GM21390 (cell line): ENCODE data around the gene CFAP299.
"Not testable (repeated sequence)": the region's sequence is repeated elsewhere in the genome, so short reads cannot be mapped to it uniquely, and the experiment has no call there.

Source experiments
- ATAC-seq: cut with Tn5 transposase; IDR thresholded peaks from one replicate; pipeline ENCODE4 v1.9.1; 2021; ENCODE audit not compliant: unreplicated experiment

The CFAP299 gene

GRCh38 chr4:80335554-80336358 lies at the start of gene CFAP299:
Gene CFAP299, plus strand, starts transcription at chr4:80335730.
- peak; percentile 99 for ATAC-seq

GRCh38 chr4:80286451-80286850 lies 49.1 kb upstream of the CFAP299 start:
- ATAC-seq, result no peak

- ATAC-seq, result not testable (repeated sequence)
These were observed 44.9 kb upstream of the CFAP299 start for GRCh38 chr4:80290665-80291064.

GRCh38 chr4:80294206-80294605 lies 41.3 kb upstream of the CFAP299 start:
- ATAC-seq, result no peak

DNA sequence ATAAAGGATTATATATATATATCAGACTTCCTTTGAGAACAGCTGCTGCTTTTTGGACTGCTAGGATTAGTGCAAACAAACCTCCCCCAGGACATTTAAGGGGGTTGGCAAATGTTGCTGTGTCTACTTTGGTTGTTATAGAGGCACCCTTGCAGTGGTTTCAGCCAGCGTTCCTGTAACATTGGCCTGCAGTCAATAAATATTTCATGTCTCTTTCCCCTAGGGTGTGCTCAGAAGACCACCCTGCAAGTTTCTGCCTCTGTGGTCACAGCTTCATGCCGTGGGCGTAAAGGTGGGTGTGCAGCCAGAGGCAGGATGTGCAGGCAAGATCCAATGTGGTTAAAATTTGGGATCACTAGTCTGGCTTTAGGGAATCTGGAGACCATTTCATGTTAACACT lies 40.2 kb upstream of the CFAP299 start:
- no peak for ATAC-seq

GRCh38 chr4:80295826-80296225 lies 39.7 kb upstream of the CFAP299 start:
- ATAC-seq, result no peak

GRCh38 chr4:80301884-80302283 lies 33.6 kb upstream of the CFAP299 start:
- ATAC-seq, result no peak

DNA sequence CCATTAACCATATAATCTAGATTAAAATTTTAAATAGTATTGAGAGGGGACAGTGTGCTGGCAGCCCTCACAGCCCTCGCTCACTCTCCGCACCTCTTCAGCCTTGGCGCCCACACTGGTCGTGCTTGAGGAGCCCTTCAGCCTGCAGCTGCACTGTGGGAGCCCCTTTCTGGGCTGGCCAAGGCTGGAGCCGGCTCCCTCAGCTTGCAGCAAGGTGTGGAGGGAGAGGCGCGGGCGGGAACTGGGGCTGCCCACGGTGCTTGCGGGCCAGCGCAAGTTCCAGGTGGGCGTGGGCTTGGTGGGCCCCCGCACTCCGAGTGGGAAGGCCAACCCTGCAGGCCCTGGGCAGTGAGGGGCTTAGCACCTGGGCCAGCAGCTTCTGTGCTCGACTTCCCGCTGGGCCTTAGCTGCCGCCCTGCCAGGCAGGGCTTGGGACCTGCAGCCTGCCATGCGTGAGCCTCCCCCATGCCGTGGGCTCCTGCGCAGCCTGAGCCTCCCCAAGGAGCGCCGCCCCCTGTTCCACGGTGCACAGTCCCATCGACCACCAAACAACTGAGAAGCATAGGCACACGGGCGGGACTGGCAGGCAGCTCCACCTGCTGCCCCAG lies 32.8 kb upstream of the CFAP299 start:
- ATAC-seq, result no peak

- ATAC-seq, result no peak
These were observed 30.1 kb upstream of the CFAP299 start for GRCh38 chr4:80305466-80305865.

DNA sequence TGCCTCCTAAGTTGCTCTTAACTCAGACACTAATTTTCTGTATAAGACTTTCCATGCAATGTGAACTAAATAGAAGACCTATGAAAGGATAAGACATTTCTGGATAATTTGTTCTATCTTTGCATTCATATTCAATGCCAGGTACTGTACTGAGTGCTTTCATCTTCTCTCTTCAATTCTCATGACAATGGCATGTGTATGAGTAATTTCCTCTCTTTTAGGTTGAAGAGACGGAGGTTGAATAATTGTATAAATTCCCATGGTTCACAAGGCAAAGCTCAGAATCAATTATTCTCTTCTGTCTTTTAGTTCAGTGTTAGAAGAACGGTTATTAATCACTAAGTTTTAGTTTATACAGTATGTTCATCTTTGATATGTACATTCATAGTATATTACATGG lies 29.3 kb upstream of the CFAP299 start:
- ATAC-seq, result no peak

DNA sequence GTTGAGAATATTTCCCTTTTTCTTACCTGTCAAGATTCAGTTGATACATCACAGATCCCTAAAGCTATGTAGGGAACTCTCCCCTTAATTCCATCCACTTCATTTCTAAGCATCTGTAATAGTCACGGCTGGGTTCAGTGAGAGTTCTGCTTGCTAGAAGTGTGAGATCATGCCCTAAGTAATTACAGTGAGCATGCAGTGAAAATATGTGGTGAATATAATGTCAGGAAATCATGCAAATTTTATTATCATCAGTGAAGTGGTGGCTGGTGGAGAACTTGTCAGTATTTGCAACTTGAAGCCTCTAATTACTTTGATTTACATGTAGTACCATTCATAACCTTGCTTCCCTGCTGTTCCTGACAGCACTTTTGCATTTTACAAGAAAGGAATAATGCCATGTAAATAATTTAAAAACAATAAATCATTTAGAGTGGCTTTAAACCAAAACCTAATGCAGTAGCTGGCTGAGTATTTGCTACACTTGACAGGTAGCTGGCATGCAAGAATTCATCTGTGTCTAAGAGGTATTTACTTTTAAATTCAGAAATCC lies 28.3 kb upstream of the CFAP299 start:
- ATAC-seq, result no peak

DNA sequence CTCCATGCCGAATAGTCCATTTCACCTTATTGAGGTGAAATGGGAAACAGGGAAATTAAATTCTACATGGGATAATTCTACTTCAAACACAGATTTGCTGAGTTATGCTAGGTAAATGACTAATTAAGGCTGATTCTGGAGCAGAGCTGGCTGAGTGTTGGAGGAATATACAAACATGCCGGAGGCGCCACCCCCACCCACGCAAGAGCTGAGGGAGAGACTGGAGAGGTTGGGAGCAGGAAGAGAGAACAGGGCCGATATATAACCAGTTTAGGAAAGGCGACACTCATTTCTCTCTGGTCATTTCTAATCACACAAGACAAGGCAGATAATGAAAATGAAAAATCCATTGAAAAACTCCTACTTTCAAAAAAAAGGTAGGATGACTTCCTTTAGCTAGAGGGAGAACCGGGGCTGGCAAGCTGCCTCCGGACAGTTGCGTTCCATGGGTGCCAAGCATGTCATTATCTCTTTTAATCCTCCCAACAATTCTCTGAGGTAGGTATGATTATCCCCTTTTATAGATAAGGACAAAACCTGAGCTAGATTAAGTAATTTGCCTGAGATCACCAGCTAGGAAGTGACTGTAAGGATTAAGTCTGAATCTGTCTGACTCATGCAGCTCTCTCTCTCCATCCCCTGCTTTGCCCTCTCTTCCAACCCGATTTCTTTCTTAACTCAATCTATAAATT lies 27.6 kb upstream of the CFAP299 start:
- ATAC-seq, result no peak

- no peak for ATAC-seq
These were observed 27.1 kb upstream of the CFAP299 start for GRCh38 chr4:80308466-80308822.

GRCh38 chr4:80309294-80310004 lies 26.1 kb upstream of the CFAP299 start:
- ATAC-seq, result no peak

DNA sequence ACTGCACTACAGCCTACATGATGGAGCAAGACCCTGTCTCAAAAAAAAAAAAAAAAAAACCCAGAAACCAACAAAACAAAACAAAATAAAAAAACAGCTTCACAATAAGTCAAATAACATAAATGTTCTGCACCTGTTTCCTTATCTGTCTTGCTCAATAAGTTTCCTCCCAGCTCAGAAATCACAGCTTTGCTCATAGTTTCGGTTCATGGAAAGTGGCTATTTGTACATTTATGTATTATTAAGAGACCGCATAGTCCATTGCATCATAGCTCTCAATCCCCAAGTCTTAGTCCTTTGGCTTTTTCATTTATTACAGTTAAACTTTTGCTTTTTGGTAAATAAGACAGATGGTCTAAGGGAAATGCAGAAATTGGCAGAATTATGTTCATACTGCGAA lies 24.4 kb upstream of the CFAP299 start:
- ATAC-seq, result no peak

DNA sequence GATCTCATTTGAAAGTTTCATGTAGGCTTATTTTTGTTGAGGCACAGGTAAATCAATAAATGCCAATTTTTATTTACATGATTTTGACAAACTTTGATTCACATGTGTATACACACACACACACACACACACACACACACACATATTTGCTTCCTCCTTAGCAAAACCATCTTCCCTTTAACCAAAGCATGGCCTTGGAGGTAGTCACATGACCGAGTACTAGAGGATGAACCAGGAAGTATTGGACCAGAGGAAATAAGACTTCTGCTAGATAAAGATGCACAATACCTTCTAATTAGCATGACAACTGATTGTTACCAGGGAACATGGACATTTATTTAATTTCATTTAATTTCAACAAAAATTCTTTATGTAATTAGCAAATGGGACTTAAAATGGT lies 23.4 kb upstream of the CFAP299 start:
- no peak for ATAC-seq

- no peak for ATAC-seq
These were observed 21.9 kb upstream of the CFAP299 start for GRCh38 chr4:80313627-80314026.

- ATAC-seq, result not testable (repeated sequence)
These were observed 19.7 kb upstream of the CFAP299 start for GRCh38 chr4:80315848-80316247.

DNA sequence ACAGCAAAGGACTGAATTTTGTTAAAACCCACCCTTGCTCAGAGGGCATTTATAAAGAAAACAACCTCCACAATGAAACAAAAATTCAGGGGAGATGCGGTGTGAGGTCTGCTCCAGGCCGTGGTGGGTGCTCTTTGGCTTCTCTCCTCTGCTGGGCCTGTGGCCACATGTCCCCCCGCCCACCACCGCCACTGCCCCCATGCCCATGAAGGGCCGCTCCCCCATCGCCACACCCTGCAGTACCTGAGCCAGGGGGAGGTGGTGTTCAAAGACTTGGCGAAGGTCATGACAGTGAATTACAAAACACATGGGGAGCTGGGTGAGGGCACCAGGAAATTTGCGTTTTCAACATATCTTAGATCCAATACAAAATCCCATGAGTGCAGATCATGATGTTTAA lies 14.2 kb upstream of the CFAP299 start:
- ATAC-seq, result no peak

DNA sequence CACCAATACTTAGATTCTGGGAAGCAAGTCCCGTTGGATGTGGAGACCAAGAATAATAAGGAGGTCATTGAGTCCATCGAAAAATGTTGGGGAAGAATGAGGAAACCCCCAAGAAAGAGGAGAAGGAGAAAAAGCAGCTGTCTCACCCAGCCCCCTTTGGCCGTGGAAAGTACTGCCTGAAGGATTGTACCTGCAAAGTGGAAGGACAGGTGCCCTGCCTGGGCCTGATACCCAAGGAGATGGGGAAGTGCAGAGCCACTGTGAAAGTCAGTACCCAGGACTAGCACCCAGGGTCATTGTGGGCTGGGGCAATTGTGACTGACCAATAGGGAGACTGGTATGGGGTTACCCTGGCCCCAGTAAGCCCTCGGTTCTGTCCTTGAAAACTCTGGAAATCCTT lies 13.8 kb upstream of the CFAP299 start:
- no peak for ATAC-seq

GRCh38 chr4:80322716-80323115 lies 12.8 kb upstream of the CFAP299 start:
- no peak for ATAC-seq
